Dermis blood vessel endothelial cell (primary cell): ENCODE results near the gene CD109. TPM values are rescaled to one million over a fixed set of nuclear protein-coding genes. Genes with fewer than 3 reads are reported as not detected.

Experiments
- DNase-seq: peaks from one replicate; pipeline ENCODE4 v3.0.0; 2010
- total RNA-seq: library from RNA; depleted of rRNA; stranded (reverse); fragments of >200 nt; gene quantifications from 2 replicates; pipeline ENCODE4 v1.2.3, GENCODE V29; 2014

Gene CD109
- total RNA-seq, 1 donor from 2014 or later, result 25.2 TPM

GRCh38 chr6:73866305-73866704 is 170.3 kb downstream of the CD109 start:
- no peak for DNase-seq

- no peak for DNase-seq
Measured at GRCh38 chr6:73867411-73867810, 171.4 kb downstream of the CD109 start.

GRCh38 chr6:73870907-73871306 is 174.9 kb downstream of the CD109 start:
- DNase-seq, result no peak

GRCh38 chr6:73873081-73873480 is 177.1 kb downstream of the CD109 start:
- no peak for DNase-seq

Other genes with a start within 250 kb of the CD109 start
- gene CGAS, start 243.9 kb upstream of the CD109 start, total RNA-seq, result 4.1 and 8.7 TPM in 2 replicates
- gene MTO1, start 234.5 kb upstream of the CD109 start, total RNA-seq, result 28.8 and 30.0 TPM in 2 replicates
- 21,419 and 26,919 TPM in 2 replicates for gene EEF1A1, start 175.2 kb upstream of the CD109 start, total RNA-seq
- gene SLC17A5, start 42.2 kb upstream of the CD109 start, total RNA-seq, result 24.0 and 31.5 TPM in 2 replicates